Esophagus mucosa (tissue), 1 donor: ENCODE results near the gene STUM. TPM values are rescaled to one million over a fixed set of nuclear protein-coding genes. Genes with fewer than 3 reads are reported as not detected.
"Not testable (repeated sequence)": the region's sequence is repeated elsewhere in the genome, so short reads cannot be mapped to it uniquely, and the experiment has no call there.

Experiments
- ATAC-seq: fragments of 200-7000 bp; cut with Tn5 transposase; one replicate; pipeline ENCODE4 v1.9.1; 2020
- total RNA-seq: library from RNA; stranded (reverse); gene quantifications from one replicate; pipeline ENCODE4 v1.2.4, GENCODE V29; 2023
- donor health status: DM: yes; HTN: yes; CAD: no.

STUM gene
- total RNA-seq, 1 donor from 2014 or later: 0.24 TPM

- no peak for ATAC-seq
These were observed 80.1 kb downstream of the STUM start for GRCh38 chr1:226628612-226629155.

DNA sequence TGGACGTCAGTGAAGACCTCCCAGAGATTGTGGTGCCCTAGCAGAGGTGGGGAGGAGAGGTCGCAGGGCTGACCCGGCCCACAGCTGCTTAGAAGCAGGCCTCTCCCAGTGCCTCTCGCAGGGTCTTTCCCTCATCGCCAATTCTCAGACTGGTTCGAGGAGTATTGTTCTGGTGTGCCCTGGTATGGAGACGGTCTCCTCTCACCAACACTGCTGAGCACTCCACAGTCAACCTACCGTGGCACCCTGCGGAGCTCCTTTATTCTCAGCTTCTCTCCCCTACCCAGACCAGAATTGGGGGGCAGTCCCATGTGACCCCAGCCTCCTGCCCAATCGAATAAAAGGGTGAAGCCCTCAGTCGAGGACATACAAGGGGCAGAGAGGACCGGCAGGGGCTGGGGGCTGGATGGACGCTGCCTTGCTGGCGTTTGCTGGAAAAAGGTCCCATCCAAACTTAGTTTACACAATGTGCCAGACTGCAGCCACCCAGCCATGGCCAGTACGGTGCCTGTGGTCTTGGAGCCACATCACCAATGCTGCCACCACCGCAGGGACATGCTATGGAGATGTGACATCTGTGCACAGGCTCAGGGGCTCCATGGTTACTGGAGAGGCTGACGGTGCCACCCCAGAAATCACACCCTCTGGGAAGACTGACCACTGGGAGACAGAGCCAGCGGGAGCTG is 80.8 kb downstream of the STUM start:
- ATAC-seq: no peak

- no peak for ATAC-seq
These were observed 81.5 kb downstream of the STUM start for GRCh38 chr1:226629896-226630550.

DNA sequence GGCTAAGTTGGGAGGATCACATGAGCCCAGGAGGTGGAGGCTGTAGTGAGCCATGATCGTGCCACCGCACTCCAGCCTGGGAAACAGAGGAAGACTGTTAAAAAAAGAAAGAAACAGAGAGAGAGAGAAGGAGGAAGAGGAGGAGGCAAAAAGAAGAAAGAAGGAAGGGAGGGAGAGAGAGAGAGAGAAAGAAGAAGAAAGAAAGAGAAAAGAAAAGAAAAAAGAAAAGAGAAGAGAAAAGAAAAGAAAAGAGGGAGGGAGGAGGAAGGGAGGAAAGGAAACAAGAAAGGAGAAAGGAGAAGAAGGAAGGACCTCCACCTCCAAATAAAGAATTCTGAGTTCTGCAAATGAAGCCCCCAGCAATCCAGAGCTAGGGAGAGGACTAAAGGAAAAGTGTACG is 82.0 kb downstream of the STUM start:
- no peak for ATAC-seq

DNA sequence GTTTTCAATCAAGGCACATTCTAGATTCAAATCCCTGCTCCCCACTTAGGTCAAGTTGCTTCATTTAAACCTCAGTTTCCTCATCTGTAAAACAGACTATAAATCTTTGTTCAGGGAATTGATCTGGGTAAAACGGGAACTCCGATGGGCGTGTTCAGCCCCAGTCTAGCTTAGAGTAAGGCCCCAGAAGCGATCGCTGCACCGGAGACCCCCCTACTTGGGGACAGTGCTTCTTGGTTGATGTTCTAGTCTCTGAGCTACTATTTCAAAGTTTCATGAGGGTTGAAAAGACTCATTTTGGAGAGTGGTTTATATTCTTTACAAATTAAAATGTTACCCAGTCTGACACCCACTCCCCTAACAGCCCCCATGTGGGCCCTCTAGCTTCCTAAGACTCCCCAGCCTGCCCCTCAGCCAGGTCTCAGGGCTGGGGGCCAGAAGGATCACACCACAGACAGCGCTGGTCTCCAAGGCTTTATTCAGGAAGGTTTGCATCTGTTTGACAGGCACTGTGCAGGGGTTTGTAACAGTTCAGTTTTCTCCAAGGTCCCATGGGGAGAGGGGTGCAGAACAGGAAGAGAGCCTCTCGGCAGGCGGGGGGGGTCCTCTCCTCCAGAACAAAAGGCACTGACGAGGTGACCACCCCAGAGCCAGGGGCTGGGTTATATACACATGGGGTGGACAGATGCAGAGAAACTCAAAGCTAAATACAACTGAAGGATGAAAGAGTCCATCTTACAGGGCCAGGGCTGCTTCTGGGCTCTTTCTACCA is 82.9 kb downstream of the STUM start:
- ATAC-seq: no peak

GRCh38 chr1:226632169-226632879 is 83.8 kb downstream of the STUM start:
- no peak for ATAC-seq

DNA sequence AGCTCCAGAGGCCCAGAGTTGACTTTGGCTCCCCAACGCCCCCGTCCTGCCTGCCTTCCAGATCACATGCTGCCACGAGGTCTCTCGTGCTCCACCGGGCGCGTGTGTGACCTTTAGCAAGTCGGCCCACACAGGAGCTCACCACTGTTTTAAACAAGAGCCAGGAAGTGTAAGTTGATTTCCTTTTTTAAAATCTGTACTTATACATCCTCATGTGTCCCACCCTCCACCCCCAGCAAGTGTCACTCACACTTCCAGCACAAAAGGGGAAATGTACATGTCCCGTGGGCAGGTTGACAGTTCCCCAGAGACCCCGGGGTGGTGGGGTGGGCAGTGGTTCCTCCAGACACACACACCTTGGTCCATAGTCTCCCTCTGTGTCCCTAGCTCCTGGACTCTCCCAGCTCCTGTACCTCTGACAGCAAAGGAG is 84.4 kb downstream of the STUM start:
- ATAC-seq: peak; percentile 10

DNA sequence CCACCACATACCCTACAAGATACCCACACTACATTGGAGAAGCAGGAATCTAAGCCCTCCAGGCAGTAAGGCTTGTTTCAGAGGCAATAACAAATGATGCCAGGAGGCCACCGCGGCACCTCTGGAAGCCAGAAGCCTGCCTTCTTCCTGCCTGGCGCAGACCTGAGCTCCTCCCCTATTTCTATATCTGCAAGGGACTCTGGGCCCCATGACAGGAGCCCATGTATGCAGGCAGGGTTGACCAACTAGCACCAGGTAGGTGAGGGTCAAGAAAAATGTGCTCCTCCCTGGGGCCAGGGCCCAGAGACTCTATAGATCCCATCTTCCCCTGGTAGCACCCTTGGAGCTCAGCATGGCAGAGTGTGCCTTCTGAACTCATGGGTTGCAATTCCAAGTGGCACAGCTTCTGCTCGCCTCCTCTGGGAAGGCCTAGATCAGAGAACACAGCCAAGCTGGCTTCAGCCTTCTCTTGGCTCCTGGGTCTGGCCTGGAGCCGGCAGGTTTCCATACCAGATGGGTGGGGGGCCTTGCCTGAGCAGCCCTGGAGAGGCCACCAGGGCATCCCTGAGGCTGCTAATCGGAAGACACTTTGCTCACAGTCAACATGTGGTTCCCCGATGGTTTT is 85.1 kb downstream of the STUM start:
- ATAC-seq: no peak

- peak; percentile 74 for ATAC-seq
These were observed 85.6 kb downstream of the STUM start for GRCh38 chr1:226634166-226634588.

DNA sequence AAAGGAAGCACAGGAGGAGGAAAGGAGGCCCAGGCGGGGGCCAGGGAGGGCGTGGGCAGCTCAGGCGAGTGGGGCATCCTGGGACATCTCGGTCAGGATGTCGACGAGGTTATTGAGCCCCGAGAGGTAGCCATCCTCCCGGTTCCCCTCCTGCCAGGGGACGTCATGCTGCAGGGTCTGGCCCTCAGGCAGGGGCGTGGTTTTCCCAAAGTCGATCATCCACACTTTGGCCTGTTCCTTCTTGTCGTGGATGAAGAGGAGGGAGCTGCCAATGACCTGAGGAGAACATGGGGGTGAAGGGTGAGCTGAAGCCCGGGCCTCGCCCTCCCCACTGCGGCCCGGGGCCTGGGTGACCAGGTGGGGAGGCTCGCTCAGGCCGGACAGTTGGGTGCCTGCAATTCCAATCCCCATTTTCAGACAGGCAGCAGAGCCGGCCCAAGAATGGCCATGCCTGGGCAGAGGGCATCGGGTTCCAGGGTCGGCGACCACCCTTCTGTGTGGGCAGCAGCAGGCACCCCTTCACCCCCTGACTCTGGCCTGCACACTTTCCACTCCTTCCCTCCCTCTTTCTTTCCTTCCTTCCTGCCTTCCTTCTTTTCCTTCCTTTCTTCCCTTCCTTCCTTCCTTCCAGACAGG is 86.2 kb downstream of the STUM start:
- no peak for ATAC-seq

DNA sequence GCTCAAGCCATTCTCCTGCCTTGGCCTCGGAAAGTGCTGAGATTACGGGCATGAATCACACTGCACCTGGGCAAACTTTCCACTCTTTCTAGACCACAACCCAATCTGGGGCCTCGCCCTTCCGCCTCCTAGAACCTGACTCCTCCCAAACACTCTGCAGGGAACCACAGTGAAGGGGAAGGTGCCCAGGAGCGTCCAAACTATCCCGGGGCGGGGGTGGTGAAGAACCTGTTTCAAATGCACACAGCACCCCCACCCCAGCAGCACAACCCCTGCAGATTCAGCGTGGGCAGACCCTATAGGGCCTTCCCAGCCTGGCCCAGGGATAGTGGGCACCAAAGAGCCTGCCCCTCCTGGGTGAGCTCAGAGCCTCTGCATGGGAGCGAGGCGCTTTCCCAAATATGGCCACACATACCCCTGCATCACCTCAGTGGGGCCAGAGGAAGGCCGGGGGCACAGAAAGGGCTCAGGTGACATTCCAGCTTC is 86.9 kb downstream of the STUM start:
- peak; percentile 68 for ATAC-seq

DNA sequence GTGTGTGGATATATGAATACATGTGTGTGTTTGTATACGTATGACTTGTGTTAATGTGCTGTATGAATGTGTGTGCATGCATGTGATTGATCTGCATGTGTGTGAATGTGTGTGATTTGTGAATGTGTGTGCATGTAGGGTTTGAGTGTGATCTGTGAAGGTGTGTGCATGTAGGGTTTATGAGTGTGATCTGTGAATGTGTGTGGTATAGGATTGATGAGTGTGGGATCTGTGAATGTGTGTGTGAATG is 88.2 kb downstream of the STUM start:
- no peak for ATAC-seq

GRCh38 chr1:226637147-226637935 is 88.8 kb downstream of the STUM start:
- no peak for ATAC-seq

- ATAC-seq: no peak
These were observed 89.5 kb downstream of the STUM start for GRCh38 chr1:226638001-226638601.

DNA sequence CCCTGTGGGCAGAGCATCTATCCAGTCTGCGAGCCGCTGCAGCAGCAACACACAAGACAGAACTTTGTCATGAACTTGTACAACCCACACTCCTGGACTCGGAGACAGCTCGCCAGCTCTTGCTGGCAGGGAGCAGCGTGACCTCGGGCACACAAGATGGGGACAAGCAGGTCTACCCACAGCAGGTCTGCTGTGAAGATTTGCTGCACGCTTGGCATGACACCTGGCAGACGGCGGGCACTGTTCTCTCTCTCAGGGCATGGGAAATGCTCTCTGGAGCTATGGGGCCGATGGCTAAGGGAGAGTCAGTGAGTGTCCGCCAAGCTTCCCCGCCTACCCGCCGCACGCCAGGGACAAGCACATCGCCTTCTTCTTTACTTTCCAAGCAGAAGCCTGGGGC is 90.0 kb downstream of the STUM start:
- ATAC-seq: no peak

DNA sequence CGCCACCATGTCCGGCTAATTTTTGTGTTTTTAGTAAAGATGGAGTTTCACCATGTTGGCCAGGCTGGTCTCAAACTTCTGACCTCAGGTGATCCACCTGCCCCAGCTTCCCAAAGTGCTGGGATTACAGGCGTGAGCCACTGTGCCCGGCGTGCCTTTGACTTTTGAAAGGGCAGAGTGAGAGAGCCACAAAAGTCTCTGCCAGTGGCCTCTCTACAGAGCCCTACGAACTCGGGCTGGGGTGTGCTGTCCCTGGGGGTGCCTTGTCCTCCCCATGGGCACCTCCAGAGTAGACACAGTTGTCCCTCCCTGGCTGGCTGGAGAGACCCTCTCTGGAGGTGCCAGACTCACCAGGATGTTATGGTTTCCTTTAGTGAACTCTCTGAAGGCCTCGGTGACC is 90.6 kb downstream of the STUM start:
- not testable (repeated sequence) for ATAC-seq

- no peak for ATAC-seq
These were observed 91.1 kb downstream of the STUM start for GRCh38 chr1:226639631-226640061.

DNA sequence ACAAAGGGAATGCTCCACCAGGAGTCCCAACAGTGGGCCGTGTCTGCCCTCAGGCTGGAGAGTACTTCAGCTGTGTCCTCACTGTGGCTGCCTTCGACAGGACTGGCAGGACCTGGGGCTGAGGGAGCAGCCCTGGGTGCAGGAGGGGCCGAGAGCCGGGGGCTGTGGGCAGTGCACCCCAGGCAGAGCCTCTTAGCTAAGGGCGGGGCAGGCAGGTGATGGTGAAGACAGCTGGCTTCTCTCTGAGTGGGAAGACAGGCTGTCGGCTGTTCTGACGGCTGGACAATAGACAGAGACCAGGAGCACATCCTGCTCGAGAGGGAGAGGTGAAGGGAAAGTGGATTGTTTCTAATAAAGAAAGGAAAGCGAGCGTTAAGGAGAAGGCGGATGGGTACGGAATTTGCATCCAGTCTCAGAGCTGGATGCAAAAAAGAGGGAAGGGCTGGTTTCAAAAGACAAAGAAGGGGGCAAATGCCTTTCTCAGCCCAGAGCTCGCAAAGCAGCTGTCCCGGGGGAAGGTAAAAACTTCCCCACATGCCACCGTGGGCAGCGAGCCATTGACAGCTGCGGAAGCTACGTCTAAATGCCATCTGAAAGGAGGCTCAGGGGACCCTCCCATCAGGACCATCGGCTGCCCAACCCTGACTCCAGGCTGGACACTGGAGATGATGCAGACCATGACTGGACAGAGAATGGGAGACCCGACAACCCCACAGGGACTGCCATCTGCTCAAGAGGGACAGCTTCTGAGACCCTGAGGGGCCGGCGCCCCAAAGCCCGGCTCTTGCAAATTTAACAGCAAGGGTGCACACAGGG is 92.0 kb downstream of the STUM start:
- ATAC-seq: no peak

GRCh38 chr1:226641671-226642231 is 93.2 kb downstream of the STUM start:
- no peak for ATAC-seq
